Colonic mucosa (tissue), 4 donors: Measurements from ENCODE around the gene GATM. TPM values are rescaled to one million over a fixed set of nuclear protein-coding genes. Genes with fewer than 3 reads are reported as not detected.

Experiments
- DNase-seq: peaks from one replicate; pipeline ENCODE4 v3.0.0-alpha.2; 2020
- H3K27ac ChIP-seq: fragments of 200-600 bp; one replicate; pipeline ENCODE4 v1.8.0; 2021
- H3K27me3 ChIP-seq: fragments of 200-600 bp; one replicate; pipeline ENCODE4 v1.8.0; 2021
- H3K36me3 ChIP-seq: fragments of 200-600 bp; one replicate; pipeline ENCODE4 v1.8.0; 2021
- H3K4me1 ChIP-seq: fragments of 200-600 bp; one replicate; pipeline ENCODE4 v1.8.0; 2021; ENCODE audit warnings: mild to moderate bottlenecking
- H3K4me3 ChIP-seq: fragments of 200-600 bp; one replicate; pipeline ENCODE4 v1.8.0; 2021
- H3K9ac ChIP-seq, 2 donors: one replicate each; pipeline ENCODE4 v1.7.0; 2013; ENCODE audit warnings: control low read depth in 2 of 2, low read depth in 2 of 2, low read length in 2 of 2
- H3K9me3 ChIP-seq: fragments of 200-600 bp; one replicate; pipeline ENCODE4 v1.8.0; 2021
- CTCF ChIP-seq: fragments of 200-600 bp; IDR thresholded peaks from one replicate; pipeline ENCODE4 v1.8.0; 2022; ENCODE audit warnings: antibody characterized with exemption, mild to moderate bottlenecking
- intact Hi-C: fragments of 100-400 bp; cut with DNase I; formaldehyde crosslinking; loops from one replicate; pipeline ENCODE4 v1.14.1; 2022
- total RNA-seq, 2 donors: library from RNA; stranded (reverse); fragmentation: NEBNext Ultra II Directional in 1 of 2; extraction: Animal tissue kit (Norgen Biotek cat#: 25700) in 1 of 2; gene quantifications; one replicate each; pipeline ENCODE4 v1.2.1, GENCODE V29; 2021
- donor health status: healthy.
- donor health status: DM: no; HTN: no; CAD: no.
- donor health status: DM: no; HTN: no; CAD: no.

GATM gene
- total RNA-seq, 2 donors from 2014 or later = 6.4 to 17.9 TPM

GRCh38 chr15:45401665-45402161, 23.4 kb upstream of the GATM start:
- Histone ChIP-seq H3K27ac (peak overlapping the region; percentile 89), H3K4me3 (peak overlapping the region; percentile 94), H3K36me3 (no peaks in the 10 kb centered on the region), H3K9ac (peak overlapping the region; percentile 58 to 99), H3K4me1 (peaks cover 5% of the 10 kb centered on the region), H3K27me3 (no peaks in the 10 kb centered on the region), H3K9me3 (no peaks in the 10 kb centered on the region)
- TF ChIP-seq CTCF = no peak
- intact Hi-C loops = loop anchor here (5.0 kb wide), 1 partner anchor 199 kb away; no protein-coding TSS in a partner anchor
- DNase-seq = no peak

GRCh38 chr15:45399381-45400212, 21.3 kb upstream of the GATM start:
- Histone ChIP-seq H3K4me1 (peaks cover 5% of the 10 kb centered on the region), H3K36me3 (no peaks in the 10 kb centered on the region), H3K27ac (no peak overlapping the region), H3K27me3 (no peaks in the 10 kb centered on the region), H3K9me3 (no peaks in the 10 kb centered on the region), H3K4me3 (no peak overlapping the region), H3K9ac (no peak overlapping the region)
- TF ChIP-seq CTCF = peak; percentile 71
- intact Hi-C loops = loop anchor here (5.0 to 10.0 kb wide), 3 partner anchors 92 to 235 kb away; no protein-coding TSS in a partner anchor
- DNase-seq = no peak

- Histone ChIP-seq H3K9ac (no peak overlapping the region), H3K4me3 (no peak overlapping the region), H3K4me1 (no peaks in the 10 kb centered on the region), H3K9me3 (no peaks in the 10 kb centered on the region), H3K36me3 (no peaks in the 10 kb centered on the region), H3K27ac (no peak overlapping the region), H3K27me3 (no peaks in the 10 kb centered on the region)
- intact Hi-C loops = loop anchor here (5.0 to 10.0 kb wide), 2 partner anchors 90 to 232 kb away; no protein-coding TSS in a partner anchor
- no peak for DNase-seq
- TF ChIP-seq CTCF = no peak
These were observed 18.8 kb upstream of the GATM start for GRCh38 chr15:45397116-45397665.

- intact Hi-C loops = loop anchor here (5.0 to 10.0 kb wide), 2 partner anchors 89 to 231 kb away; no protein-coding TSS in a partner anchor
- Histone ChIP-seq H3K36me3 (no peaks in the 10 kb centered on the region), H3K4me1 (no peaks in the 10 kb centered on the region), H3K27ac (no peak overlapping the region), H3K9ac (no peak overlapping the region), H3K4me3 (no peak overlapping the region), H3K27me3 (no peaks in the 10 kb centered on the region), H3K9me3 (no peaks in the 10 kb centered on the region)
- no peak for TF ChIP-seq CTCF
- no peak for DNase-seq
These were observed 17.6 kb upstream of the GATM start for GRCh38 chr15:45395943-45396342.

GRCh38 chr15:45394681-45395080, 16.3 kb upstream of the GATM start:
- intact Hi-C loops = loop anchor here (5.0 to 10.0 kb wide), 2 partner anchors 87 to 230 kb away; no protein-coding TSS in a partner anchor
- no peak for TF ChIP-seq CTCF
- Histone ChIP-seq H3K36me3 (no peaks in the 10 kb centered on the region), H3K9ac (no peak overlapping the region), H3K4me1 (no peaks in the 10 kb centered on the region), H3K27me3 (no peaks in the 10 kb centered on the region), H3K9me3 (no peaks in the 10 kb centered on the region), H3K27ac (no peak overlapping the region), H3K4me3 (no peak overlapping the region)
- DNase-seq = no peak
